Thoracic aorta (tissue), 2 donors: ENCODE results near the gene ANAPC2. TPM values are rescaled to one million over a fixed set of nuclear protein-coding genes. Genes with fewer than 3 reads are reported as not detected.

Source experiments
- ATAC-seq: fragments of 150-250 bp; one replicate; pipeline ENCODE4 v1.8.0; 2017; ENCODE audit warnings: low read depth; ENCODE audit not compliant: insufficient number of reproducible peaks, low FRiP score
- DNase-seq: peaks from one replicate; pipeline ENCODE4 v3.0.0-alpha.2; 2020; ENCODE audit warnings: low spot score
- H3K27ac ChIP-seq, 2 donors: fragments of 200-600 bp; sonication (generic); 1 replicate in 1 of 2; 2 replicates in 1 of 2; pipeline ENCODE4 v1.5.1; 2016; ENCODE audit warnings: mild to moderate bottlenecking in 2 of 2, moderate library complexity in 2 of 2
- H3K27me3 ChIP-seq: fragments of 200-600 bp; sonication (generic); replicated peaks from 2 replicates; pipeline ENCODE4 v1.6.0; 2016; ENCODE audit warnings: mild to moderate bottlenecking; ENCODE audit not compliant: insufficient read depth
- H3K36me3 ChIP-seq: fragments of 200-600 bp; sonication (generic); one replicate; pipeline ENCODE4 v1.5.1; 2016
- H3K4me1 ChIP-seq, 2 donors: fragments of 200-600 bp; sonication (generic); 1 replicate in 1 of 2; 2 replicates in 1 of 2; pipeline versions ENCODE4 v1.5.1 to v1.6.0; 2016; ENCODE audit warnings: low read depth in 2 of 2, mild to moderate bottlenecking in 1 of 2; ENCODE audit not compliant: control insufficient read depth in 1 of 2
- H3K4me3 ChIP-seq: fragments of 200-600 bp; sonication (generic); 2 replicates; pipeline ENCODE4 v1.5.1; 2016; ENCODE audit warnings: mild to moderate bottlenecking
- H3K9me3 ChIP-seq: fragments of 200-600 bp; sonication (generic); 2 replicates; pipeline ENCODE4 v1.5.1; 2016
- total RNA-seq, 2 donors: library from RNA; depleted of rRNA; stranded (reverse); fragments of >200 nt; gene quantifications; one replicate each; pipeline versions ENCODE4 v1.1.0 to v1.2.3, GENCODE V29; 2016
- TF ChIP-seq, protein P1 (sequence below): fragments of 200-600 bp; sonication (generic); IDR thresholded peaks from one replicate; pipeline ENCODE4 v1.5.1; 2019; ENCODE audit warnings: antibody characterized with exemption

ANAPC2 gene
- total RNA-seq, 2 donors from 2014 or later = 25.2 to 43.0 TPM

DNA sequence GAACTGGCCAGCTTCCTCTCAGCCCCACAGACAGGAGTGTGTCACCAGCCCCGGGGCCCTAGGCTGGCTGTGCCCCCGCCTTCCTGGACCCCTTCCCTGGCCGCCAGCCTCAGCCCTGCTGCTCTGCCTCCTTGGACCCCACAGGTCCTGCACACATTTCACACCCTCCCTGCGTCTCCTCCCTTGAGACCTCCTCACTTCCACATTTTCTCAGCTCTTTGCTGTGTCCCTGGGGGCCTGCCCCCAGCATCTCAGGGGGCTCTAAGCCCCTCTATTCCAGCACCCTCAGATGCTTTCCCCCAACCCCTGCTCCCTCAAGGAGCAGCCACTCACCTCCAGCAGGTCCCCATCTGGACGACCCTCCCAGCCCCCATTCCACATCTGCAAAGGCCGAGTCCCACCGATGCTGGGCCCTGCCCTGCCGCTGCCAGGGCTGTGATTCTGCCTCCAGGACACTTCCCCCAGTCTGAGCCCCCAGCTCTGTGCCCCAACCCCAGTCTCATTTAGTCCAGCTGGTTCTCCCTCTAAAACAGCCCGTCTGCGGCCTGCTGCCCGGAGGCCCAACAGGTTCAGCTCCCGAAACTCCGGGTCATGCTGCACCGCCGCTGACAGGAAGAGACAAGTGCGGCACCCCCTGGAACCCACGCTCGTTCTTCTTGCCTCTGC is 46.5 kb upstream of the ANAPC2 start:
- Histone ChIP-seq H3K9me3 (no peaks in the 10 kb centered on the region), H3K27ac (no peak overlapping the region), H3K36me3 (no peaks in the 10 kb centered on the region), H3K4me3 (no peak overlapping the region), H3K4me1 (peaks cover 3 to 27% of the 10 kb centered on the region in 2 donors), H3K27me3 (no peaks in the 10 kb centered on the region)
- no peak for ATAC-seq
- TF ChIP-seq, protein P1, sequence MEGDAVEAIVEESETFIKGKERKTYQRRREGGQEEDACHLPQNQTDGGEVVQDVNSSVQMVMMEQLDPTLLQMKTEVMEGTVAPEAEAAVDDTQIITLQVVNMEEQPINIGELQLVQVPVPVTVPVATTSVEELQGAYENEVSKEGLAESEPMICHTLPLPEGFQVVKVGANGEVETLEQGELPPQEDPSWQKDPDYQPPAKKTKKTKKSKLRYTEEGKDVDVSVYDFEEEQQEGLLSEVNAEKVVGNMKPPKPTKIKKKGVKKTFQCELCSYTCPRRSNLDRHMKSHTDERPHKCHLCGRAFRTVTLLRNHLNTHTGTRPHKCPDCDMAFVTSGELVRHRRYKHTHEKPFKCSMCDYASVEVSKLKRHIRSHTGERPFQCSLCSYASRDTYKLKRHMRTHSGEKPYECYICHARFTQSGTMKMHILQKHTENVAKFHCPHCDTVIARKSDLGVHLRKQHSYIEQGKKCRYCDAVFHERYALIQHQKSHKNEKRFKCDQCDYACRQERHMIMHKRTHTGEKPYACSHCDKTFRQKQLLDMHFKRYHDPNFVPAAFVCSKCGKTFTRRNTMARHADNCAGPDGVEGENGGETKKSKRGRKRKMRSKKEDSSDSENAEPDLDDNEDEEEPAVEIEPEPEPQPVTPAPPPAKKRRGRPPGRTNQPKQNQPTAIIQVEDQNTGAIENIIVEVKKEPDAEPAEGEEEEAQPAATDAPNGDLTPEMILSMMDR = no peak
- no peak for DNase-seq

DNA sequence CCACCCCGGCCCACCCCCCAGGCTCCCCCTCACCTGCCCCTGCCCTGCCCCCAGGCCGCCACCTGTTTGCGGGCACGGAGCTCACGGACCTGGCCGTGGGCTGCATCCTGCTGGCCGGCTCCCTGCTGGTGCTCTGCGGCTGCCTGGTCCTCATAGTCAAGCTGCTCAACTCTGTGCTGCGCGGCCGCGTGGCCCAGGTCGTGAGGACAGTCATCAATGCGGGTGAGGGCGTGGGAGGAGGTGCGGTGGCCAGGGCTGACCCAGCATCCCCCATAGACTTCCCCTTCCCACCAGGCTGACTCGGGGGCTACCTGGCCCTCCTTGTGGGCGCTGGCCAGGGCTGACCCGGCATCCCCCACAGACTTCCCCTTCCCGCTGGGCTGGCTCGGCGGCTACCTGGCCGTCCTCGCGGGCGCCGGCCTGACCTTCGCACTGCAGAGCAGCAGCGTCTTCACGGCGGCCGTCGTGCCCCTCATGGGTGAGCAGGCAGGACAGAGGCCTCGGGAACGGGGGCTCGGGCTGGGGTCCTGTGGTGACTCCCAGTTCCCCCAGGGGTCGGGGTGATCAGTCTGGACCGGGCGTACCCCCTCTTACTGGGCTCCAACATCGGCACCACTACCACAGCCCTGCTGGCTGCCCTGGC is 45.8 kb upstream of the ANAPC2 start:
- Histone ChIP-seq H3K27ac (no peak overlapping the region), H3K9me3 (no peaks in the 10 kb centered on the region), H3K4me1 (peaks cover 3 to 20% of the 10 kb centered on the region in 2 donors), H3K4me3 (no peak overlapping the region), H3K27me3 (no peaks in the 10 kb centered on the region), H3K36me3 (no peaks in the 10 kb centered on the region)
- ATAC-seq = no peak
- TF ChIP-seq, protein P1 = no peak
- no peak for DNase-seq

DNA sequence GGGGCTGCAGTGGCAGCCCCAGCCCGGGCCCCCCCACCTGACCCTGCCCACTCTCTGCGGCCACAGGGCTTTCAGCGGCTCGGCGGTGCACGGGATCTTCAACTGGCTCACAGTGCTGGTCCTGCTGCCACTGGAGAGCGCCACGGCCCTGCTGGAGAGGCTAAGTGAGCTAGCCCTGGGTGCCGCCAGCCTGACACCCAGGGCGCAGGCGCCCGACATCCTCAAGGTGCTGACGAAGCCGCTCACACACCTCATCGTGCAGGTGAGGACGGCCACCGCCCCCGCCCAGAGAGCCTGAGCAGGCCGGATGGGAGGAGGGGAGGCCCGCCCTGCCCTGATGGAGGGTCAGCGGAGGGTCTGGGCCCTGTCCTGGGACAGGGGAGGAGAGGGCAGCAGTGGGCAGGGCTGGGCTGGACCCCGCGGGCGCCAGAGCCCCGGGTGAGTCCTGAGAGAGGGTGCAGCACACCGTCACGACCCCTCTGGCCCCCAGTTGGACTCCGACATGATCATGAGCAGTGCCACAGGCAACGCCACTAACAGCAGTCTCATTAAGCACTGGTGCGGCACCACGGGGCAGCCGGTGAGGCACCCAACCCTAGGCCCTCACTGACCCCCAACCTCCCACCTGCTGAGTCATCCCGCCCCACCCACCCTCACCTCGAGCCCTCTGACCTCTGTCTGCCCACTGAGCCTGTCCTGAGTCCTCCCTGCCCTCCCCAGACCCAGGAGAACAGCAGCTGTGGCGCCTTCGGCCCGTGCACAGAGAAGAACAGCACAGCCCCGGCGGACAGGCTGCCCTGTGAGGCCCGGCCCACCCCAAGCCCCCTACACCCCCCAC is 45.0 kb upstream of the ANAPC2 start:
- H3K4me1 ChIP-seq = peaks cover 3 to 12% of the 10 kb centered on the region in 2 donors
- no peak for DNase-seq
- H3K27ac ChIP-seq = no peak overlapping the region
- no peaks in the 10 kb centered on the region for H3K36me3 ChIP-seq
- no peaks in the 10 kb centered on the region for H3K9me3 ChIP-seq
- no peak overlapping the region for H3K4me3 ChIP-seq
- ATAC-seq = no peak
- H3K27me3 ChIP-seq = no peaks in the 10 kb centered on the region
- TF ChIP-seq, protein P1 = no peak

DNA sequence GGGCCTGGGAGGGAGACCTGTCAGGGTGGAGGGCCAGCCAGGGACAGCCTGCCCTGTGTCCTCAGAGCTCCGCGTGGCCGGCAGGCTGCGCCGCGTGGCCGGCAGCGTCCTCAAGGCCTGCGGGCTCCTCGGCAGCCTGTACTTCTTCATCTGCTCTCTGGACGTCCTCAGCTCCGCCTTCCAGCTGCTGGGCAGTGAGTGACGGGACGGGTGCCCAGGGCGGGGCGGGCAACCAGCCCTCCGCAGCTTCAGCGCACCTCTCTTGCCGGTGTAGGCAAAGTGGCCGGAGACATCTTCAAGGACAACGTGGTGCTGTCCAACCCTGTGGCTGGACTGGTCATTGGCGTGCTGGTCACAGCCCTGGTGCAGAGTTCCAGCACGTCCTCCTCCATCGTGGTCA is 44.1 kb upstream of the ANAPC2 start:
- TF ChIP-seq, protein P1 = no peak
- Histone ChIP-seq H3K27me3 (no peaks in the 10 kb centered on the region), H3K9me3 (no peaks in the 10 kb centered on the region), H3K27ac (no peak overlapping the region), H3K4me3 (no peak overlapping the region), H3K36me3 (no peaks in the 10 kb centered on the region), H3K4me1 (peaks cover 3 to 12% of the 10 kb centered on the region in 2 donors)
- DNase-seq (no peak), ATAC-seq (no peak)

DNA sequence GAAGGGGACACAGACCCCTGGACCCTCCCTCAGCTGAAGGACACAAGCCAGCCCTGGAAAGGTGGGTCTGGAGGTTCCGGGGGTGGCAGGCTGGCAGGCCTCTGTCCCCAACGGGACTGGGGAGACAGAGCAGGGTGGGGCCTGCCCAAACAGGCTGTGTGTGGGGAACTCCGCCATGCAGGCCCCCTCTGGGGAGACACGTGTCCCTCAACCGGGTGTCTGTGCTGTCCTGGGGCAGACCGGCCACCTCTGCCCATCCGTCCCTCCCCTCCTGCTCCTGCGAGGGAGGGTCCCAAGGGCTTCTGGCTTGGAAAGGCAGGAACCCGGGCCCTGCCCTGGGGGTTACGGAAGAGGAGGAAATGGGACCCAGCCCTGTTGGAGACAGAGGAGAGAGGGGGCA is 43.7 kb upstream of the ANAPC2 start:
- no peaks in the 10 kb centered on the region for H3K36me3 ChIP-seq
- no peak overlapping the region for H3K27ac ChIP-seq
- H3K4me1 ChIP-seq = peaks cover 3 to 12% of the 10 kb centered on the region in 2 donors
- no peaks in the 10 kb centered on the region for H3K27me3 ChIP-seq
- H3K9me3 ChIP-seq = no peaks in the 10 kb centered on the region
- H3K4me3 ChIP-seq = no peak overlapping the region
- no peak for DNase-seq
- TF ChIP-seq, protein P1 = no peak
- no peak for ATAC-seq
